GM18511 (cell line): ENCODE data around the gene DCAF4L1.

Experiments used
- ATAC-seq: cut with Tn5 transposase; IDR thresholded peaks from one replicate; pipeline ENCODE4 v1.9.1; 2021; ENCODE audit warnings: mild to moderate bottlenecking, moderate library complexity; ENCODE audit not compliant: unreplicated experiment

Gene DCAF4L1

DNA sequence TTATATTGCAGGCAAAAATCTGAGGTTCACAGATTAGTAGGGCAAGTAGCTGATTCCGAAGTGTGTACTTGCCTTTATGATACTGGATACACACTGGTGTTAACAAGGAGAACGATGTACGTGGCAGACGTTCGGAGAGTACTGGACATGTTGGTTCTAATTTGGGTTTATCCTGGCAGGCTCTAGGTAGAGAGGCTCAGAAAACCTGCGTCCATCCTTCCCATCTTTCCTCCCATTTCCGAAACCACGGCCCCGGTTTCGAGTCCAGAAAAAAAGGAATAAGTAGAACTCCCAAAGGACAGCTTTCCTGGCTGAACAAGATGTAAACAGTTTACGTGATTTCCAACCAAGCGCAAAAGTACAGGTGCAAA is 8.4 kb downstream of the DCAF4L1 start:
- ATAC-seq = peak; percentile 30

DNA sequence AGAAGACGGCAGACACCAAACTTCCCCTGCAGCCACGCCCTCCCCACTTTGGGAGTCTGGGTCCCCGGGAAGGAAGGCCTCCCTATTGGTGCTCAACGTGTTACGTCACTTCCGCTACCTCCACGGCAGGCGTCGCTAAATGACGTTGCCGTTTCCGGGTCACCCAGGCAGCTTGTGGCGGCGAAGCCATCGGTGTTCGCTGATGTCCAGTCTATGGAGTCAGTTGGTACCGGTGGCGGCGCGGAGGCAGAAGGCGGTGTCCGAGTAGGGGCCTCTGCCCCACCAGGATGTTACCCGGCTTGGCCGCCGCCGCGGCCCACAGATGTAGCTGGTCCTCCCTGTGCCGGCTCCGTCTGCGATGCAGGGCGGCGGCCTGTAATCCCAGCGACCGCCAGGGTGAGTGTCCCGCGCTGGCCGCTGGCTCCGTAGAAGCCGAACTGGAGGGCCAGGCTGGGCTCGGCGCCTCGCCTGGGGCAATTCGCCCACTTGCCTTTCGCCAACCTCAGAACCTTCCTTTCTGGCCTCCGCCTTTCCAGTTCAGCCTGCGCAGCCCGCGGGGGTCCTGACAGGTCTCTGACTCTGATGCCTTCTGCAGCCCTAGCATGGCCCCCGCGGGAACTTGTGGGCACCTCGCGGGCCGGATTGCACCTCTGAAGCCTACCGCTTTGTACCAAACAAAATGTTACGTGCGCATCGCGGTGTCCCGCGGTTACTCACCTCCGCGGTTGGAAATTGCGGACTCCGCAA is 9.0 kb downstream of the DCAF4L1 start, which contains the start of gene SLC30A9:
TSS of gene SLC30A9 (plus strand) at position 166 of the 747 bp plus-strand sequence. CDS start at position 288, 122 bp downstream.
- peak; percentile 99 for ATAC-seq

DNA sequence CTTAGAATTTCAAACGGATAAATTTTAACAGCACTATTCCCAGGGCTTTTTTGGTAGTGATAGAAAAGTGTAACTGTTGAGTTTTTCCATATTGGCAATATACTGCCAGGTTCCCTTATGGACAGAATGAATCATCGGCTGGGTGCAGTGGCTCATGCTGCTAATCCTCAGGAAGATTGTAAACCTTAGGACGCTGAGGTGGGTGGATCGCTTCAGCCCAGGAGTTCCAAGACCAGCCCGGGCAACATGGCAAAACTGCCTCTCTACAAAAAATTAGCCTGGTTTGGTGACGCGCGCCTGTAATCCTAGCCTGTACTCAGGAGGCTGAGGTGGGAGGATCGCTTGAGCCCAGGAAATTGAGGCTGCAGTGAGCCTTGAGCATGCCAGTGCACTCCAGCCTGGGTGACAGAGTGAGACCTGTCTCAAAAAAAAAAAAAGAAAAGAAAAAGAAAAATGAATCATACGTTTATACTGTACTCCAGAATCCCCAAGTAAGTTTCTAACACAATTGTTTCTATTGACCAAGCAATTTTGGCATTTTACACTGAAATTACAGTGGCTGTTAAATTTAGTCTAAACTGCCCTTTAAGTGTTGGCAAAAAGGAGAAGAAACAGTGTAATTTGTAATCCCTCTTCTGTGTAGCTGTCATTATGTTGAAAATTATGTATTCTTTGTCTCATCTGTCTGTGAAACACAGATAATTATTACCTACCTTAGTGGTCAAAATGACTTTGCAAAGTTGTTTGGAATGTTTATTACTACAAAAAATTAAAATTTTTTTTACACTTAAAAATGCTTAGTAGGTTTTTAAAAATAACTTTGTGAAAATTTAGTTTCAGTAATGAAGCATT is 10.6 kb downstream of the DCAF4L1 start:
- no peak for ATAC-seq

DNA sequence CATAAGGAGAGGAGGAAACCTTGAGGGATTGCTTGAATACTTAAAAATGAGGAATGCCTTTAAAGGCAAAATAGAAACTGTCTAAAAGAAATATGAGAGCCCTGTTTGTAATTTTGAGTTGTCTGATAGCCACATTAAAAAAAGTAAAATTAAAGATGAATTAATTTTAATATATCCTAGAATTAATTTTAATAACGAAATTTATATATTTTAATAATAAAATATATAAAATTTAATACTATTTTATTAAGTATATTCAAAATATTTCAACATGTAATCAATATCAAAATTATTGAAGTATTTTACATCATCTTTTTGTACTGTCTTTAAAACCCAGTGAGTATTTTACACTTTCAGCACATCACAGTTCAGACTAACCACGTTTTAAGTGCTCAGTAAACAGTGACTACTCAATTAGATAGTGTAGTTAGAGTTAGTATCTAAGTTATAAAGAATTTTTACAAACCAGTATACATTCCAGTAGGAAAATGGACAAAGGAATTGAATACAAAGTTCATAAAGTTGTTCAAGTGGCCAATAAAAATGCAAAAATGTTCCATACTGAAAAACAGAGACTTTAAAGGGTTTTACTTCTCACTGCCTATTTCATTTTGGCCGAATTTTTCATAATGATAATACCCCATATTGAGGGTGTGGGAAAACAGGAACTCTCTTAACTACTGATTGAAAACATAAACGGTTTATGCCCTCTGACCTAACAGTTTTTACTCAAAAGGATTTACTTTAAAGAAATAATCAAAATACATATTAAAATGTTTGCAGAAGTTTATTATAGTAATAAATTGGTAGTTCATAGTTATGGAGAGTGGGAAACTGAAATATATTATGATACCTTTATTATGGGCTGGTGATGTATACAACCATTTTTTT is 11.7 kb downstream of the DCAF4L1 start:
- no peak for ATAC-seq

DNA sequence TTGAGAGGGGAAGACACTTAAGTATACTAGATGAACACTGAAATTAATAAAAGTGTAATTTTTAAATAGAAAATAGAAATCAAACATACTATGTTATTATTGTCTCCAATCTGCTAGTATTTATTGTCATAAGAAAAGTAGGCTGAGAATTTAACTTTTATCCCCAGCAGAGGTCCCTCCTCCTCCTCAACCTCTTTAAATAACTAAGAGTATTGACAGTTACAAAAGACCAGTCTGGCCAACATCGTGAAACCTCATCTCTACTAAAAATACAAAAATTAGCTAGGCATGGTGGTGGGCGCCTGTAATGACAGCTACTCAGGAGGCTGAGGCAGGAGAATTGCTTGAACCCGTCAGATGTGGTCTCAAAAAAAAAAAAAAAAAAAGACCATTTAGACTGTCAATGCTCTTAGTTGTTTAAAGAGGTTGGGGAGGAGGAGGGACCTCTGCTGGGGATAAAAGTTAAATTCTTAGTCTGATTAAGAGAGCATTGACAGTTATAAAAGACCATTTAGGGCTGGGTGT is 13.0 kb downstream of the DCAF4L1 start:
- ATAC-seq = no peak

DNA sequence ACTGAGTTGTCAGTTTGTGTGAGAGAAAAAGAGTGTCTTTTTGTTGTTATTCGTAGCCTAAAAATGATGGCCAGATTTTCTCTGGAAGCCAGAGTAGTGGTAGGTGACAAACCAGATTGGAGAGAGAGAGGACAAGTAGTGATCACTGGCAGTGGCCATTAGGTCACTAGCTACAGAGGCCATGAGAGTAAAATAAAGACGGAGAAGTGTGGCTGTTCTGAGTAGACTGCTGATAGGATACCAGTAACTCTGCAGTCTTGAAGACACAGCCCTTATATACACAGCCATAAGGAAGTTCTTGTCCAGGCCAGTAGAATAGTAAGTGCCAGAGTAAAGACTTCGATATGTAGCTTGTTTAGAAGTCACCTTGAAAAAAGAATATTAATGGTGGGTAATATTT is 16.5 kb downstream of the DCAF4L1 start:
- no peak for ATAC-seq

DNA sequence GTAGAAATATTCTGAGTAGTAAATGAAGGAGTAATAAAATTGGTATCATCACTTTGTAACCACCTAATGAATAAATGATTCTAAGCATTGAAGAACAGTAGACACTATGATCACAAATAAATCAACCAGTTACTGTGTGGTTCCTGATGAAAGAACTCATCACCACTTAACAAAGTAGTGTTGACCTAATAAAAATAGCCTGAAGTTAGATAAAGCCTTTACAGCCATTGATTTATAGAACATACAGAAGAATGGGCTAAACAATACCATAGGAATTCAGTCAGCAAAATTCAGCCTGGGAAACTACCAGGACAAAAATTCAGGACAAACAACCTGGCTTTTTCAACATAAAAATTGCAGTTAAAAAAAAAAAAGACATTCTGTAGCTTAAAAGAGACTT is 17.8 kb downstream of the DCAF4L1 start:
- no peak for ATAC-seq

DNA sequence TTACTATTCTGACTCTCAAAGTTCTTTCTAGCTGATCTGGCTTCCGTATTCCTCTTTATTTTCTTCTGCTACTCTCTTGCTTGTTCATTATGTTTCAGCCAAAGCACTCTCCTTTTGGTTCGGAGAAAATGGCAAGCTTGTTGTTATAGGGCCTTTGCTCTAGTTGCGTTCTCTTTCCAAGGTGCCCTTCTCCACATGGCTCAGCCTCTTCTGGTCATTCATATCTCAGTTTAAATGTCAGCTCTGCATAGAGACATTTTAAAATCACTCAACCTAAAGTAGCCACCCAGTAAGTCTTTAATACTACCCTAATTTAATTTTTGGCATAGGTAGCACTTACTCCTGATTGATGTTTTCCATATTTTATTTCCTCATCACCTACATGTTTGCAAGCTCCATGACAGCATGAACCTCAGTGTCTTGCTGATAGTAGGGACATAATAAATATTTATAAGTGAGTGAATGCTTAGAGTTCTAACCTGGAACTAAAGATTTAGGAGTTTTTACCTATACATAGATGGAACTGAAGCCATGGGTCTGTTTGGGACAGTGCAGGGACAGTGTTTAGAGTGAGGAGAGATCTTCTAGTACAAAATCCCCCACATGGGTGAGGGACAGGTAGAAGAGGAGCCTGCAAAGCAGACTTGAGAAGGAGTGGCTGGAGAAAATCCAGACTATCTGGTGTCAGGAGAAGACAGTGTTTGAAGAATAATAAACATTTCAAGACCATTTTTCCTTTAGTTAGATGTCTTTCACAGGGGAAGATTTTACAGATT is 26.6 kb downstream of the DCAF4L1 start:
- ATAC-seq = no peak

DNA sequence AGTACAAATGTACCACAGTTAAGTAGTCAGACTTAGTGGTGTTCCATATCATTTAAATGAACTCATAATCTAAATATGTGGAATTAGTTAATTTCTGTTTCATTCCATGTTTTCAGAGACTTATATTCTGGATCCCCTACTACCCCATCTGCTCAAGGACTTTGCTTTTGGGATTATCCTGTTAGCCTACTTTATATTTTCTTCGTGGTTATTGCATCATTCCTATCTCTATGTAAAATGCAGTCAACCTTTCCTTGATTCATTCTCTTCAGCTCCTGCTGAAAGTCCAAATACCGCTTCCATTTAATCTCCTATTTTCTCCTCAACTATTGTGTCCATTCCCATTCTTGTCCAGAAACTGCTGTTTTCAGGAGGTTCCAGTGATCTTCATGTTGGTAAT is 33.9 kb downstream of the DCAF4L1 start:
- no peak for ATAC-seq

DNA sequence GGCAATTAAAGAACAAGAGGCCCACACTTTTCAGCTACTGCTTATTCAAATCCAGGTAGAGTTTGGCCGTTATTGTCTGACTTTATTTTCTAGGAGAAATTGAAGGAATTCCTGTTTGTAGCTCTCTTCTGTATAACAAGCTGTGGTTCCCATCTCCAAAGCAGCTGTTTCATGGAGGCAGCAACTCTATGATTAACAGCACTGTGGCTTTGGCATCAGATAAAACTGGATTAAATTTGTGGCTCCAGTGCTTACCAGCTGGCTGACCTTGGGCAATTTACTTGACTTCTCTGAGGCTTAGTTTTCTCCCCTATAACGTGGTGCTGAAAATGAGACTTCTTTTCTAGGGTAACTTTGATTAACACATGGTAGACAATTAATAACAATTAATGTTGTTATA is 36.9 kb downstream of the DCAF4L1 start:
- ATAC-seq = no peak
